Measurements from ENCODE around the gene BDKRB1. TPM values are rescaled to one million over a fixed set of nuclear protein-coding genes. Genes with fewer than 3 reads are reported as not detected.

The BDKRB1 gene
- total and polyA plus RNA-seq, 10 of the 15 experiments (the other 5 are each of a cell fraction or from before 2014, with no cell fraction given) = 0.21 TPM; not detected in 9

DNA sequence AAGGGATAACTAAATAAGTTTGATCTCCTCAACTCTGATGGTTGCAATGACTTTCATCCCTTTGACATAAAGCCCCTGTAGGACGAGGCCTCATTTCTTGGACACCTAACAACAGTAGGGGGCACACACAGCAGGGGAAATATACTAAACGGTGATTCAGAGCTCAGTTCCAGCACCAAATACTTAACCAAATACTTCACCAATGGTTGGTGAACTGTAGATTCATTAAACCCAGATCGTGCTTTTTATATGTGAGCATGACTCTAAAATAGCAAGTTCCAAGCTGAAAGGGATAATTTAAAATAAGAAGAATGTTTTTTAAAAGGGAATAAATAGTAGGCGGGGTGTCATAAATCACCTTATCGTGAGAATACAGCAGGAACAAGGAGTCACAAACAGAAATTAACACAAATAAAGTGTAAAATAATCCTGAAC, 53.9 kb downstream of the BDKRB1 start:
- RAD21 ChIA-PET (ENCODE audit: unreplicated experiment) = interaction anchor here (1.0 kb wide), 1 partner anchor 71 kb away, joined by 4 read pairs; no protein-coding TSS in a partner anchor
- intact Hi-C loops (cut with micrococcal nuclease; ENCODE audit: unreplicated experiment) = no loop called here
- SMC1A ChIA-PET (ENCODE audit: uncharacterized antibody, unreplicated experiment) = interaction anchor here (0.6 to 0.9 kb wide), 4 partner anchors 72 to 768 kb away, joined by 3 read pairs; no protein-coding TSS in a partner anchor
- no peaks in the 10 kb centered on the region for H3K27me3 ChIP-seq (replicated peaks in 1 of 2; ENCODE audit: control insufficient read depth in 2 of 2, insufficient read depth in 2 of 2, low read length in 1 of 2)
- no peaks in the 10 kb centered on the region for H3K4me1 ChIP-seq (ENCODE audit: control insufficient read depth, insufficient read depth, low read length)
- DNase-seq (ENCODE audit: low read depth, low spot score) = no peak
- no peak for FAIRE-seq
- H3K4me2 ChIP-seq (ENCODE audit: control insufficient read depth, insufficient read depth) = no peak overlapping the region
- ATAC-seq = no peak
- CTCF ChIA-PET = no interaction called here
- no peaks in the 10 kb centered on the region for H3K79me2 ChIP-seq (ENCODE audit: control insufficient read depth, insufficient read depth, low read length)
- H3K27ac ChIP-seq (ENCODE audit: control insufficient read depth, insufficient read depth) = no peak overlapping the region
- H3K9ac ChIP-seq (ENCODE audit: control insufficient read depth, insufficient read depth, low read length) = no peak overlapping the region
- no peaks in the 10 kb centered on the region for H3K9me3 ChIP-seq (replicated peaks; ENCODE audit: control insufficient read depth, insufficient read depth, low read length)
- H3K4me3 ChIP-seq = no peak overlapping the region
- POLR2A ChIA-PET = no interaction called here
- 83% methylated on average over 5 of the region's 5 CpGs for WGBS (ENCODE audit: insufficient coverage, insufficient replicate concordance, low lambda C conversion rate, missing lambda C conversion rate)
- BruUV-seq (replicated peaks) = no TSS peak
- H3K36me3 ChIP-seq (ENCODE audit: control insufficient read depth in 2 of 2, insufficient read depth in 2 of 2, low read length in 1 of 2) = peaks cover 0 to 14% of the 10 kb centered on the region in 2 experiments; a peak in 3 of 4 replicates
- H2AFZ ChIP-seq (ENCODE audit: control insufficient read depth, low read depth, low read length) = no peak overlapping the region
- no peaks in the 10 kb centered on the region for H4K20me1 ChIP-seq (ENCODE audit: control insufficient read depth, insufficient read depth)
- no peak for TF ChIP-seq EED (IDR thresholded peaks at IDR 0.05; ENCODE audit: low read depth)
- TF ChIP-seq, protein P1, sequence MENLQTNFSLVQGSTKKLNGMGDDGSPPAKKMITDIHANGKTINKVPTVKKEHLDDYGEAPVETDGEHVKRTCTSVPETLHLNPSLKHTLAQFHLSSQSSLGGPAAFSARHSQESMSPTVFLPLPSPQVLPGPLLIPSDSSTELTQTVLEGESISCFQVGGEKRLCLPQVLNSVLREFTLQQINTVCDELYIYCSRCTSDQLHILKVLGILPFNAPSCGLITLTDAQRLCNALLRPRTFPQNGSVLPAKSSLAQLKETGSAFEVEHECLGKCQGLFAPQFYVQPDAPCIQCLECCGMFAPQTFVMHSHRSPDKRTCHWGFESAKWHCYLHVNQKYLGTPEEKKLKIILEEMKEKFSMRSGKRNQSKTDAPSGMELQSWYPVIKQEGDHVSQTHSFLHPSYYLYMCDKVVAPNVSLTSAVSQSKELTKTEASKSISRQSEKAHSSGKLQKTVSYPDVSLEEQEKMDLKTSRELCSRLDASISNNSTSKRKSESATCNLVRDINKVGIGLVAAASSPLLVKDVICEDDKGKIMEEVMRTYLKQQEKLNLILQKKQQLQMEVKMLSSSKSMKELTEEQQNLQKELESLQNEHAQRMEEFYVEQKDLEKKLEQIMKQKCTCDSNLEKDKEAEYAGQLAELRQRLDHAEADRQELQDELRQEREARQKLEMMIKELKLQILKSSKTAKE (IDR thresholded peaks at IDR 0.05; ENCODE audit: low read depth, poor library complexity, severe bottlenecking) = no peak
- TF ChIP-seq HDAC2 (IDR thresholded peaks at IDR 0.05) = no peak
- peak; percentile 22 for TF ChIP-seq RAD21 (IDR thresholded peaks at IDR 0.05; ENCODE audit: insufficient read depth, low read depth, low read length)
- TF ChIP-seq, protein P2, sequence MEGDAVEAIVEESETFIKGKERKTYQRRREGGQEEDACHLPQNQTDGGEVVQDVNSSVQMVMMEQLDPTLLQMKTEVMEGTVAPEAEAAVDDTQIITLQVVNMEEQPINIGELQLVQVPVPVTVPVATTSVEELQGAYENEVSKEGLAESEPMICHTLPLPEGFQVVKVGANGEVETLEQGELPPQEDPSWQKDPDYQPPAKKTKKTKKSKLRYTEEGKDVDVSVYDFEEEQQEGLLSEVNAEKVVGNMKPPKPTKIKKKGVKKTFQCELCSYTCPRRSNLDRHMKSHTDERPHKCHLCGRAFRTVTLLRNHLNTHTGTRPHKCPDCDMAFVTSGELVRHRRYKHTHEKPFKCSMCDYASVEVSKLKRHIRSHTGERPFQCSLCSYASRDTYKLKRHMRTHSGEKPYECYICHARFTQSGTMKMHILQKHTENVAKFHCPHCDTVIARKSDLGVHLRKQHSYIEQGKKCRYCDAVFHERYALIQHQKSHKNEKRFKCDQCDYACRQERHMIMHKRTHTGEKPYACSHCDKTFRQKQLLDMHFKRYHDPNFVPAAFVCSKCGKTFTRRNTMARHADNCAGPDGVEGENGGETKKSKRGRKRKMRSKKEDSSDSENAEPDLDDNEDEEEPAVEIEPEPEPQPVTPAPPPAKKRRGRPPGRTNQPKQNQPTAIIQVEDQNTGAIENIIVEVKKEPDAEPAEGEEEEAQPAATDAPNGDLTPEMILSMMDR (IDR thresholded peaks at IDR 0.05 in 2 of 3, conservative IDR thresholded peaks at IDR 0.05 in 1 of 3; ENCODE audit: control insufficient read depth in 2 of 3, extremely low read depth in 1 of 3, insufficient read depth in 1 of 3, low read depth in 3 of 3, low read length in 3 of 3) = peak in 1 of 3 experiments; percentile 10; a peak in 1 of 6 replicates
- in situ Hi-C loops (cut with MboI) = no loop called here
